Ovary (tissue), 9 donors: ENCODE results near the gene IRS1. TPM values are rescaled to one million over a fixed set of nuclear protein-coding genes. Genes with fewer than 3 reads are reported as not detected.

ENCODE experiments used
- DNase-seq, 5 donors: peaks; one replicate each; pipeline ENCODE4 v3.0.0-alpha.2; 2019 to 2020
- H3K27ac ChIP-seq, 2 donors: fragments of 200-600 bp; one replicate each; pipeline versions ENCODE4 v1.5.1 to v1.8.0; 2019 to 2022
- H3K27me3 ChIP-seq: fragments of 200-600 bp; one replicate; pipeline ENCODE4 v1.8.0; 2022
- H3K36me3 ChIP-seq: fragments of 200-600 bp; sonication (generic); one replicate; pipeline ENCODE4 v1.5.1; 2019
- H3K4me1 ChIP-seq: one replicate; pipeline ENCODE4 v1.8.1; 2013; ENCODE audit warnings: mild to moderate bottlenecking, moderate library complexity; ENCODE audit not compliant: insufficient read depth
- H3K4me3 ChIP-seq: fragments of 200-600 bp; sonication (generic); one replicate; pipeline ENCODE4 v1.5.1; 2017
- H3K9me3 ChIP-seq, 2 donors: fragments of 200-600 bp in 1 of 2; sonication (generic) in 1 of 2; one replicate each; pipeline versions ENCODE4 v1.5.1 to v1.8.1; 2013 to 2019; ENCODE audit warnings: mild to moderate bottlenecking in 1 of 2, moderate library complexity in 1 of 2
- CTCF ChIP-seq, 3 donors: fragments of 450-650 bp in 2 of 3; fragments of 200-600 bp in 1 of 3; IDR thresholded peaks; one replicate each; pipeline versions ENCODE4 v1.5.1 to v1.8.0; 2016 to 2022; ENCODE audit warnings: antibody characterized with exemption in 3 of 3, mild to moderate bottlenecking in 1 of 3
- EP300 ChIP-seq: sonication (generic); formaldehyde crosslinking; IDR thresholded peaks from one replicate; pipeline ENCODE4 v1.6.1; 2017; ENCODE audit warnings: antibody characterized with exemption
- POLR2A ChIP-seq: fragments of 450-650 bp; IDR thresholded peaks from one replicate; pipeline ENCODE4 v1.6.1; 2017; ENCODE audit warnings: antibody characterized with exemption, mild to moderate bottlenecking, moderate library complexity
- WGBS, 3 donors: extraction: QIAGEN DNeasy Blood & Tissue Kit in 1 of 3; methylation state at CpG; one replicate each; pipeline versions ENCODE4 v1.1.5 to v1.1.7; 2013 to 2017; 5-methylcytosine and 5-hydroxymethylcytosine counted together
- intact Hi-C, 4 donors: fragments of 100-400 bp; cut with DNase I; formaldehyde crosslinking; loops; one replicate each; pipeline versions ENCODE4 v1.11.0 to v1.15.1; 2022 to 2023
- polyA plus RNA-seq, 2 donors: library from polyadenylated mRNA; stranded (reverse); fragments of 200-250 nt in 1 of 2; fragments of 350-450 nt in 1 of 2; fragmentation: Illumina TruSeq in 1 of 2; extraction: RNeasy Lipid Tissue Mini Kit (QIAGEN cat#74804) in 1 of 2; gene quantifications; one replicate each; pipeline ENCODE4 v1.2.3, GENCODE V29; 2013 to 2014
- total RNA-seq, 7 donors: library from RNA; depleted of rRNA in 2 of 7; stranded (reverse); fragments of >200 nt in 2 of 7; fragmentation: NEBNext Ultra II Directional in 3 of 7; extraction: Animal tissue kit (Norgen Biotek cat#: 25700) in 3 of 7; gene quantifications; one replicate each; pipeline versions ENCODE4 v1.1.0 to v1.2.4, GENCODE V29; 2016 to 2023
- donor health status: DM: no; HTN: no; CAD: no; lungs with moderate emphysema.
- donor health status: DM: no; HTN: no; CAD: no.
- donor health status: Bipolar disorder and iron deficiency.
- donor health status: DM: yes; HTN: yes; CAD: no.
- donor health status: DM: no; HTN: no; CAD: no.
- donor health status: DM: yes; HTN: yes; CAD: no.

The IRS1 gene
- total and polyA plus RNA-seq, 9 donors = 22.3 to 87.0 (median 44.1) TPM

GRCh38 chr2:226772389-226773179 is 27.0 kb downstream of the IRS1 start:
- no peaks in the 10 kb centered on the region for H3K36me3 ChIP-seq
- intact Hi-C loops = no loop called here
- TF ChIP-seq CTCF (IDR thresholded peaks at IDR 0.05) = no peak
- no peak for TF ChIP-seq POLR2A
- TF ChIP-seq EP300 = no peak
- WGBS, 3 donors = 30 to 36% (median 31%) methylated on average over 3 of the region's 3 CpGs
- no peaks in the 10 kb centered on the region for H3K27me3 ChIP-seq
- H3K4me1 ChIP-seq = peaks cover 14% of the 10 kb centered on the region
- DNase-seq = no peak
- H3K4me3 ChIP-seq = no peak overlapping the region
- no peaks in the 10 kb centered on the region for H3K9me3 ChIP-seq
- no peak overlapping the region for H3K27ac ChIP-seq

GRCh38 chr2:226771067-226771466 is 28.6 kb downstream of the IRS1 start:
- WGBS, 3 donors = 31 to 38% (median 38%) methylated on average over 6 of the region's 6 CpGs
- TF ChIP-seq EP300 (no peak), POLR2A (no peak), CTCF (IDR thresholded peaks at IDR 0.05) (no peak)
- no peak for DNase-seq
- H3K36me3 ChIP-seq = no peaks in the 10 kb centered on the region
- H3K4me1 ChIP-seq = peaks cover 16% of the 10 kb centered on the region
- H3K27me3 ChIP-seq = no peaks in the 10 kb centered on the region
- intact Hi-C loops = no loop called here
- no peak overlapping the region for H3K4me3 ChIP-seq
- no peak overlapping the region for H3K27ac ChIP-seq
- no peaks in the 10 kb centered on the region for H3K9me3 ChIP-seq

- Histone ChIP-seq H3K9me3 (no peaks in the 10 kb centered on the region), H3K27ac (no peak overlapping the region), H3K4me3 (no peak overlapping the region), H3K36me3 (no peaks in the 10 kb centered on the region), H3K4me1 (peaks cover 17% of the 10 kb centered on the region), H3K27me3 (no peaks in the 10 kb centered on the region)
- TF ChIP-seq CTCF (IDR thresholded peaks at IDR 0.05) (no peak), POLR2A (no peak), EP300 (no peak)
- no peak for DNase-seq
- intact Hi-C loops = no loop called here
- WGBS, 3 donors = 71 to 76% (median 73%) methylated on average over 5 of the region's 5 CpGs
Observed at GRCh38 chr2:226767056-226767813, 32.4 kb downstream of the IRS1 start.

- H3K27ac ChIP-seq = no peak overlapping the region
- intact Hi-C loops = no loop called here
- 88 to 94% (median 91%) methylated on average over 5 of the region's 5 CpGs for WGBS, 3 donors
Observed at GRCh38 chr2:226766352-226767055, 33.1 kb downstream of the IRS1 start.

More at GRCh38 chr2:226766352-226767055, 33.1 kb downstream of the IRS1 start:
- Histone ChIP-seq H3K9me3 (no peaks in the 10 kb centered on the region), H3K27me3 (no peaks in the 10 kb centered on the region), H3K4me1 (peaks cover 17% of the 10 kb centered on the region), H3K36me3 (no peaks in the 10 kb centered on the region), H3K4me3 (no peak overlapping the region)
- TF ChIP-seq EP300 = no peak
- no peak for TF ChIP-seq POLR2A
- TF ChIP-seq CTCF (IDR thresholded peaks at IDR 0.05) = no peak
- no peak for DNase-seq
